ENCODE data around the gene ZNF747.
A peak's percentile ranks its signal among the peaks of the same experiment; 100 is the strongest.

The ZNF747 gene

GRCh38 chr16:30535777-30536190 is 1.1 kb upstream of the ZNF747 start:
- peak; percentile 79 for ATAC-seq

GRCh38 chr16:30535106-30535776 is 583 bp upstream of the ZNF747 start:
- peak; percentile 10 for ATAC-seq
- TF ChIP-seq ZFP3 (CRISPR knock-in tag; IDR thresholded peaks at IDR 0.05) (no peak), PATZ1 (CRISPR knock-in tag; IDR thresholded peaks at IDR 0.05; ENCODE audit: borderline replicate concordance) (no peak), BACH2 (CRISPR knock-in tag; IDR thresholded peaks at IDR 0.05; ENCODE audit: borderline replicate concordance) (no peak), CREB5 (CRISPR knock-in tag; IDR thresholded peaks at IDR 0.05; ENCODE audit: low read depth) (no peak), ISL1 (CRISPR knock-in tag; IDR thresholded peaks at IDR 0.05) (no peak)

More at GRCh38 chr16:30535777-30536190, 1.1 kb upstream of the ZNF747 start:
- TF ChIP-seq SNAI2 (CRISPR knock-in tag; IDR thresholded peaks at IDR 0.05): no peak
- TF ChIP-seq TCF4 (CRISPR knock-in tag; IDR thresholded peaks at IDR 0.05; ENCODE audit: borderline replicate concordance): no peak
- no peak for TF ChIP-seq ZNF8 (CRISPR knock-in tag; IDR thresholded peaks at IDR 0.05)
- no peak for TF ChIP-seq PPARA (CRISPR knock-in tag; IDR thresholded peaks at IDR 0.05; ENCODE audit: borderline replicate concordance)
- TF ChIP-seq ZNF70 (CRISPR knock-in tag; IDR thresholded peaks at IDR 0.05): no peak
- no peak for TF ChIP-seq TOX (CRISPR knock-in tag; IDR thresholded peaks at IDR 0.05; ENCODE audit: borderline replicate concordance)
- no peak for TF ChIP-seq ESRRG (CRISPR knock-in tag; IDR thresholded peaks at IDR 0.05)
- no peak for TF ChIP-seq BACH2 (CRISPR knock-in tag; IDR thresholded peaks at IDR 0.05; ENCODE audit: borderline replicate concordance)
- no peak for TF ChIP-seq CSRNP3 (CRISPR knock-in tag; IDR thresholded peaks at IDR 0.05)
- TF ChIP-seq GLIS3 (CRISPR knock-in tag; IDR thresholded peaks at IDR 0.05): no peak

- TF ChIP-seq ESRRG (CRISPR knock-in tag; IDR thresholded peaks at IDR 0.05) (no peak), CSRNP3 (CRISPR knock-in tag; IDR thresholded peaks at IDR 0.05) (no peak), RARB (CRISPR knock-in tag; IDR thresholded peaks at IDR 0.05) (no peak), ZFP30 (CRISPR knock-in tag; IDR thresholded peaks at IDR 0.05) (no peak), CSDC2 (CRISPR knock-in tag; IDR thresholded peaks at IDR 0.05) (no peak), TSHZ2 (CRISPR knock-in tag; IDR thresholded peaks at IDR 0.05) (no peak), ZNF565 (CRISPR knock-in tag; conservative IDR thresholded peaks at IDR 0.05; ENCODE audit: low read depth) (no peak), PATZ1 (CRISPR knock-in tag; IDR thresholded peaks at IDR 0.05; ENCODE audit: borderline replicate concordance) (no peak), CREB5 (CRISPR knock-in tag; IDR thresholded peaks at IDR 0.05; ENCODE audit: low read depth) (no peak), ZC3H10 (CRISPR knock-in tag; IDR thresholded peaks at IDR 0.05) (no peak), PPARA (CRISPR knock-in tag; IDR thresholded peaks at IDR 0.05; ENCODE audit: borderline replicate concordance) (no peak), TOX (CRISPR knock-in tag; IDR thresholded peaks at IDR 0.05; ENCODE audit: borderline replicate concordance) (no peak), ZNF8 (CRISPR knock-in tag; IDR thresholded peaks at IDR 0.05) (no peak), ZNF70 (CRISPR knock-in tag; IDR thresholded peaks at IDR 0.05) (no peak), BACH2 (CRISPR knock-in tag; IDR thresholded peaks at IDR 0.05; ENCODE audit: borderline replicate concordance) (no peak), GLIS3 (CRISPR knock-in tag; IDR thresholded peaks at IDR 0.05) (no peak), ZFP3 (CRISPR knock-in tag; IDR thresholded peaks at IDR 0.05) (no peak), TCF4 (CRISPR knock-in tag; IDR thresholded peaks at IDR 0.05; ENCODE audit: borderline replicate concordance) (no peak)
- ATAC-seq: peak; percentile 13
These were observed 800 bp downstream of the ZNF747 start for GRCh38 chr16:30533748-30534367.

Measured in SK-N-SH treated with all-trans-retinoic acid at 6 μM for 48 hours (cell line).